Omental fat pad (tissue), 4 donors: ENCODE measurements around the gene CCNYL1. TPM values are rescaled to one million over a fixed set of nuclear protein-coding genes. Genes with fewer than 3 reads are reported as not detected.
A peak's percentile ranks its signal among the peaks of the same experiment; 100 is the strongest.

ENCODE experiments used
- ATAC-seq: fragments of 150-250 bp; one replicate; pipeline ENCODE4 v1.9.1; 2016; ENCODE audit warnings: mild to moderate bottlenecking, moderate library complexity; ENCODE audit not compliant: low FRiP score
- DNase-seq: peaks from one replicate; pipeline ENCODE4 v3.0.0-alpha.2; 2019; ENCODE audit warnings: low spot score
- CTCF ChIP-seq, 3 donors: fragments of 450-650 bp; IDR thresholded peaks; one replicate each; pipeline ENCODE4 v1.5.1; 2016 to 2017; ENCODE audit warnings: antibody characterized with exemption in 3 of 3, mild to moderate bottlenecking in 3 of 3, moderate library complexity in 2 of 3
- total RNA-seq, 4 donors: library from RNA; depleted of rRNA; stranded (reverse); fragments of >200 nt; gene quantifications; one replicate each; pipeline ENCODE4 v1.1.0, GENCODE V29; 2016

Gene CCNYL1
- total RNA-seq, 4 donors from 2014 or later: 23.2 to 58.4 (median 26.0) TPM

- ATAC-seq (no peak), DNase-seq (no peak)
- no peak for TF ChIP-seq CTCF (IDR thresholded peaks at IDR 0.05)
These were observed 14.6 kb downstream of the CCNYL1 start for GRCh38 chr2:207725873-207726578.

- TF ChIP-seq CTCF (IDR thresholded peaks at IDR 0.05): no peak
- DNase-seq: no peak
- ATAC-seq: no peak
These were observed 15.8 kb downstream of the CCNYL1 start for GRCh38 chr2:207727261-207727660.

GRCh38 chr2:207729465-207729998 is 18.1 kb downstream of the CCNYL1 start:
- ATAC-seq: no peak

GRCh38 chr2:207731138-207731537 is 19.7 kb downstream of the CCNYL1 start:
- no peak for ATAC-seq
- no peak for TF ChIP-seq CTCF (IDR thresholded peaks at IDR 0.05)
- DNase-seq: no peak

More at GRCh38 chr2:207729465-207729998, 18.1 kb downstream of the CCNYL1 start:
- no peak for TF ChIP-seq CTCF (IDR thresholded peaks at IDR 0.05)
- DNase-seq: no peak

GRCh38 chr2:207733597-207734240 is 22.3 kb downstream of the CCNYL1 start:
- ATAC-seq (no peak), DNase-seq (no peak)
- TF ChIP-seq CTCF (IDR thresholded peaks at IDR 0.05): no peak

GRCh38 chr2:207734264-207734635 is 22.8 kb downstream of the CCNYL1 start:
- ATAC-seq (peak; percentile 59), DNase-seq (no peak)
- TF ChIP-seq CTCF (IDR thresholded peaks at IDR 0.05): no peak
